ENCODE results near the gene PI4K2A.

GRCh38 chr10:97682042-97682441, 41.6 kb downstream of the PI4K2A start:
- TF ChIP-seq, protein P1, sequence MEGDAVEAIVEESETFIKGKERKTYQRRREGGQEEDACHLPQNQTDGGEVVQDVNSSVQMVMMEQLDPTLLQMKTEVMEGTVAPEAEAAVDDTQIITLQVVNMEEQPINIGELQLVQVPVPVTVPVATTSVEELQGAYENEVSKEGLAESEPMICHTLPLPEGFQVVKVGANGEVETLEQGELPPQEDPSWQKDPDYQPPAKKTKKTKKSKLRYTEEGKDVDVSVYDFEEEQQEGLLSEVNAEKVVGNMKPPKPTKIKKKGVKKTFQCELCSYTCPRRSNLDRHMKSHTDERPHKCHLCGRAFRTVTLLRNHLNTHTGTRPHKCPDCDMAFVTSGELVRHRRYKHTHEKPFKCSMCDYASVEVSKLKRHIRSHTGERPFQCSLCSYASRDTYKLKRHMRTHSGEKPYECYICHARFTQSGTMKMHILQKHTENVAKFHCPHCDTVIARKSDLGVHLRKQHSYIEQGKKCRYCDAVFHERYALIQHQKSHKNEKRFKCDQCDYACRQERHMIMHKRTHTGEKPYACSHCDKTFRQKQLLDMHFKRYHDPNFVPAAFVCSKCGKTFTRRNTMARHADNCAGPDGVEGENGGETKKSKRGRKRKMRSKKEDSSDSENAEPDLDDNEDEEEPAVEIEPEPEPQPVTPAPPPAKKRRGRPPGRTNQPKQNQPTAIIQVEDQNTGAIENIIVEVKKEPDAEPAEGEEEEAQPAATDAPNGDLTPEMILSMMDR (IDR thresholded peaks at IDR 0.05; ENCODE audit: extremely low read depth in 1 of 2, insufficient read depth in 1 of 2, low read depth in 1 of 2, low read length in 2 of 2): no peak
- TF ChIP-seq POLR2A (IDR thresholded peaks at IDR 0.05; ENCODE audit: low read depth, low read length) (no peak), POLR2AphosphoS5 (IDR thresholded peaks at IDR 0.05; ENCODE audit: insufficient read depth, low read depth, low read length) (no peak), GATA2 (IDR thresholded peaks at IDR 0.05; ENCODE audit: insufficient read depth, insufficient read length, low read depth, low read length) (no peak), MYC (IDR thresholded peaks at IDR 0.05; ENCODE audit: low read depth, low read length) (no peak), MAX (IDR thresholded peaks at IDR 0.05; ENCODE audit: insufficient read depth, insufficient read length) (no peak), EZH2 (IDR thresholded peaks at IDR 0.05; ENCODE audit: borderline replicate concordance, low read depth, low read length, severe bottlenecking) (no peak), JUN (IDR thresholded peaks at IDR 0.05; ENCODE audit: borderline replicate concordance, insufficient read depth, insufficient read length, low read depth) (no peak)

Measured in endothelial cell of umbilical vein (primary cell).